Heart right ventricle (tissue), 16 donors: ENCODE data around the gene ARHGAP6. TPM values are rescaled to one million over a fixed set of nuclear protein-coding genes. Genes with fewer than 3 reads are reported as not detected.

ENCODE experiments used
- ATAC-seq, 8 donors: fragments of 200-7000 bp; cut with Tn5 transposase; one replicate each; pipeline ENCODE4 v1.9.1; 2020; ENCODE audit warnings: mild to moderate bottlenecking in 8 of 8, moderate library complexity in 8 of 8, moderate number of reproducible peaks in 1 of 8
- DNase-seq, 2 donors: peaks; one replicate each; pipeline ENCODE4 v3.0.0-alpha.2; 2020
- H3K27ac ChIP-seq, 10 donors: fragments of 200-600 bp; sonication (generic) in 2 of 10; one replicate each; pipeline versions ENCODE4 v1.5.0 to v1.8.0; 2020 to 2022; ENCODE audit warnings: mild to moderate bottlenecking in 3 of 10
- H3K27me3 ChIP-seq, 7 donors: fragments of 200-600 bp; one replicate each; pipeline ENCODE4 v1.8.0; 2021 to 2022; ENCODE audit warnings: mild to moderate bottlenecking in 2 of 7
- H3K36me3 ChIP-seq, 9 donors: fragments of 200-600 bp; sonication (generic) in 1 of 9; one replicate each; pipeline versions ENCODE4 v1.5.0 to v1.8.0; 2020 to 2022; ENCODE audit warnings: mild to moderate bottlenecking in 2 of 9
- H3K4me1 ChIP-seq, 9 donors: fragments of 200-600 bp; sonication (generic) in 1 of 9; one replicate each; pipeline versions ENCODE4 v1.5.0 to v1.8.0; 2020 to 2022; ENCODE audit warnings: mild to moderate bottlenecking in 4 of 9
- H3K4me3 ChIP-seq, 10 donors: fragments of 200-600 bp; sonication (generic) in 2 of 10; one replicate each; pipeline versions ENCODE4 v1.5.0 to v1.8.0; 2020 to 2022; ENCODE audit warnings: mild to moderate bottlenecking in 7 of 10, moderate library complexity in 2 of 10
- H3K9me3 ChIP-seq, 11 donors: fragments of 200-600 bp in 10 of 11; sonication (generic) in 2 of 11; one replicate each; pipeline versions ENCODE4 v1.5.0 to v1.8.0; 2013 to 2022; ENCODE audit warnings: mild to moderate bottlenecking in 2 of 11, control low read depth in 1 of 11, moderate library complexity in 1 of 11
- CTCF ChIP-seq, 9 donors: fragments of 200-600 bp; sonication (generic) in 2 of 9; IDR thresholded peaks; one replicate each; pipeline versions ENCODE4 v1.5.0 to v1.8.0; 2021 to 2022; ENCODE audit warnings: antibody characterized with exemption in 9 of 9, mild to moderate bottlenecking in 5 of 9, moderate library complexity in 1 of 9
- WGBS, 2 donors: extraction: QIAGEN DNeasy Blood & Tissue Kit; methylation state at CpG; one replicate each; pipeline ENCODE4 v1.1.7; 2013; ENCODE audit warnings: inconsistent platforms in 1 of 2; 5-methylcytosine and 5-hydroxymethylcytosine counted together
- intact Hi-C, 10 donors: fragments of 100-400 bp; cut with DNase I; formaldehyde crosslinking; loops; one replicate each; pipeline versions ENCODE4 v1.11.1 to v1.14.2; 2022
- polyA plus RNA-seq, 2 donors: library from polyadenylated mRNA; stranded (reverse); fragments of 200-250 nt; gene quantifications; one replicate each; pipeline ENCODE4 v1.2.3, GENCODE V29; 2013
- total RNA-seq, 10 donors: library from RNA; stranded (reverse); fragmentation: NEBNext Ultra II Directional in 3 of 10; extraction: Animal tissue kit (Norgen Biotek cat#: 25700) in 3 of 10; gene quantifications; one replicate each; pipeline versions ENCODE4 v1.2.1 to v1.2.4, GENCODE V29; 2021 to 2023
- donor health status: Arrhythmogenic right ventricular cardiomyopathy.
- donor health status: ischemic (EF 13 %, LVEDD 7.1; RV severe dilation, severe dysfunction).
- donor health status: healthy with polysubstance abuse.
- donor health status: DM: no; HTN: yes; CAD: no.
- donor health status: DM: no; HTN: no; CAD: no.
- donor health status: ischemic (EF 25% LVEDD 6.9; RV normal size, moderate dysfunction).
- donor health status: ischemic (EF 25% LVEDD 5.7; RV mildly dilated, moderate dysfunction).
- donor health status: healthy.
- donor health status: DM: yes; HTN: yes; CAD: no.
- donor health status: Ischemic cardiomyopathy.
- donor health status: ischemic (EF 35%, LVEDD 5.7; RV mildly dilated, moderate dysfunction).
- donor health status: nonischemic (EF 11% LVEDD 7.7; RV severe dilation, severe dysfunction).
- donor health status: DM: yes; HTN: yes; CAD: no.
- donor health status: PGD.
- donor health status: ischemic (EF 29% LVEDD 5.4; RV normal size, mild dysfunction).
- donor health status: nonischemic (EF 23%, LVEDD 6.1; RV moderate dilation, normal function).

ARHGAP6 gene
- total and polyA plus RNA-seq, 12 donors = 1.6 to 6.0 (median 2.6) TPM

GRCh38 chrX:11702965-11703631 is 37.4 kb upstream of the ARHGAP6 start:
- Histone ChIP-seq H3K4me1 (no peaks in the 10 kb centered on the region), H3K36me3 (no peaks in the 10 kb centered on the region), H3K27me3 (peaks cover 0 to 13% (median 0%) of the 10 kb centered on the region in 7 donors), H3K9me3 (no peaks in the 10 kb centered on the region), H3K27ac (no peak overlapping the region), H3K4me3 (no peak overlapping the region)
- ATAC-seq (no peak), DNase-seq (no peak)
- intact Hi-C loops = no loop called here
- TF ChIP-seq CTCF (IDR thresholded peaks at IDR 0.05) = no peak
- WGBS, 2 donors = 82 to 85% methylated on average over 6 of the region's 6 CpGs

- Histone ChIP-seq H3K27me3 (peaks cover 0 to 17% (median 0%) of the 10 kb centered on the region in 7 donors), H3K4me1 (no peaks in the 10 kb centered on the region), H3K9me3 (no peaks in the 10 kb centered on the region), H3K27ac (no peak overlapping the region), H3K36me3 (no peaks in the 10 kb centered on the region), H3K4me3 (no peak overlapping the region)
- 97 to 98% methylated on average over 3 of the region's 3 CpGs for WGBS, 2 donors
- no peak for DNase-seq
- TF ChIP-seq CTCF (IDR thresholded peaks at IDR 0.05) = no peak
- intact Hi-C loops = no loop called here
- no peak for ATAC-seq
These were observed 36.7 kb upstream of the ARHGAP6 start for GRCh38 chrX:11702420-11702819.

- WGBS, 2 donors = 60 to 71% methylated on average over 3 of the region's 3 CpGs
- intact Hi-C loops = no loop called here
- Histone ChIP-seq H3K4me1 (no peaks in the 10 kb centered on the region), H3K9me3 (no peaks in the 10 kb centered on the region), H3K36me3 (no peaks in the 10 kb centered on the region), H3K27me3 (peaks cover 0 to 20% (median 0%) of the 10 kb centered on the region in 7 donors), H3K27ac (peak overlapping the region in 2 of 10 donors; percentile 29 to 44), H3K4me3 (no peak overlapping the region)
- peak in 3 of 8 donors; percentile 31 to 50 (median 38) for ATAC-seq
- TF ChIP-seq CTCF (IDR thresholded peaks at IDR 0.05) = no peak
- DNase-seq = no peak
These were observed 33.0 kb upstream of the ARHGAP6 start for GRCh38 chrX:11698702-11699101.

GRCh38 chrX:11688201-11688600 is 22.5 kb upstream of the ARHGAP6 start:
- no peak for TF ChIP-seq CTCF (IDR thresholded peaks at IDR 0.05)
- Histone ChIP-seq H3K4me1 (no peaks in the 10 kb centered on the region), H3K4me3 (no peak overlapping the region), H3K27me3 (peaks cover 0 to 18% (median 0%) of the 10 kb centered on the region in 7 donors), H3K27ac (no peak overlapping the region), H3K9me3 (no peaks in the 10 kb centered on the region), H3K36me3 (no peaks in the 10 kb centered on the region)
- intact Hi-C loops = no loop called here
- DNase-seq (no peak), ATAC-seq (no peak)
- WGBS, 2 donors = 69% methylated on average over 2 of the region's 2 CpGs
